Liver (tissue), 9 donors: ENCODE measurements around the gene TMPRSS9. TPM values are rescaled to one million over a fixed set of nuclear protein-coding genes. Genes with fewer than 3 reads are reported as not detected.

Experiments used
- DNase-seq: peaks from one replicate; pipeline ENCODE4 v3.0.0-alpha.2; 2017; ENCODE audit warnings: low spot score
- H3K27ac ChIP-seq, 2 donors: one replicate each; pipeline ENCODE4 v1.7.0; 2013; ENCODE audit warnings: inconsistent platforms in 2 of 2, low read length in 2 of 2, control low read depth in 1 of 2, low read depth in 1 of 2, mild to moderate bottlenecking in 1 of 2
- H3K27me3 ChIP-seq, 4 donors: one replicate each; pipeline versions ENCODE4 v1.6.1 to v1.7.0; 2013; ENCODE audit warnings: low read length in 3 of 4, inconsistent platforms in 1 of 4, mild to moderate bottlenecking in 1 of 4, moderate library complexity in 1 of 4; ENCODE audit not compliant: control insufficient read depth in 4 of 4, insufficient read depth in 4 of 4
- H3K36me3 ChIP-seq, 4 donors: one replicate each; pipeline versions ENCODE4 v1.6.1 to v1.7.0; 2013; ENCODE audit warnings: low read length in 3 of 4, mild to moderate bottlenecking in 3 of 4, low read depth in 1 of 4, moderate library complexity in 1 of 4; ENCODE audit not compliant: control insufficient read depth in 4 of 4, insufficient read depth in 3 of 4
- H3K4me1 ChIP-seq, 4 donors: one replicate each; pipeline versions ENCODE4 v1.6.1 to v1.7.0; 2013; ENCODE audit warnings: low read length in 3 of 4, mild to moderate bottlenecking in 3 of 4, moderate library complexity in 1 of 4; ENCODE audit not compliant: control insufficient read depth in 4 of 4, insufficient read depth in 4 of 4
- H3K4me3 ChIP-seq, 3 donors: one replicate each; pipeline versions ENCODE4 v1.6.1 to v1.7.0; 2013; ENCODE audit warnings: low read length in 3 of 3, control low read depth in 1 of 3, low read depth in 1 of 3, mild to moderate bottlenecking in 1 of 3
- H3K9ac ChIP-seq, 2 donors: one replicate each; pipeline ENCODE4 v1.7.0; 2013; ENCODE audit warnings: low read length in 2 of 2, mild to moderate bottlenecking in 2 of 2, moderate library complexity in 2 of 2, control low read depth in 1 of 2, low read depth in 1 of 2
- H3K9me3 ChIP-seq, 4 donors: one replicate each; pipeline versions ENCODE4 v1.6.1 to v1.7.0; 2013; ENCODE audit warnings: low read length in 3 of 4; ENCODE audit not compliant: control insufficient read depth in 4 of 4
- ATF3 ChIP-seq: IDR thresholded peaks from 2 replicates; pipeline ENCODE4 v1.6.1; 2016; ENCODE audit warnings: antibody characterized with exemption
- EGR1 ChIP-seq, 2 donors: IDR thresholded peaks; 2 replicates each; pipeline ENCODE4 v1.6.1; 2016 to 2018; ENCODE audit warnings: antibody characterized with exemption in 2 of 2, low read depth in 2 of 2
- FOXA1 ChIP-seq: IDR thresholded peaks from 2 replicates; pipeline ENCODE4 v1.6.1; 2016; ENCODE audit warnings: antibody characterized with exemption
- FOXA2 ChIP-seq: IDR thresholded peaks from 2 replicates; pipeline ENCODE4 v1.6.1; 2016; ENCODE audit warnings: antibody characterized with exemption
- GABPA ChIP-seq, 2 donors: IDR thresholded peaks in 1 of 2; conservative IDR thresholded peaks in 1 of 2; 2 replicates each; pipeline ENCODE4 v1.6.1; 2016; ENCODE audit warnings: antibody characterized with exemption in 2 of 2, mild to moderate bottlenecking in 1 of 2, moderate library complexity in 1 of 2
- HNF4A ChIP-seq, 2 donors: conservative IDR thresholded peaks; 2 replicates each; pipeline ENCODE4 v1.6.1; 2016; ENCODE audit warnings: antibody characterized with exemption in 2 of 2, mild to moderate bottlenecking in 2 of 2
- HNF4G ChIP-seq: IDR thresholded peaks from 2 replicates; pipeline ENCODE4 v1.6.1; 2016; ENCODE audit warnings: antibody characterized with exemption
- JUND ChIP-seq, 2 donors: IDR thresholded peaks; 2 replicates each; pipeline ENCODE4 v1.6.1; 2016; ENCODE audit warnings: antibody characterized with exemption in 2 of 2
- MAX ChIP-seq: IDR thresholded peaks from 2 replicates; pipeline ENCODE4 v1.6.1; 2016; ENCODE audit warnings: antibody characterized with exemption
- NR2F2 ChIP-seq: IDR thresholded peaks from 2 replicates; pipeline ENCODE4 v1.6.1; 2016; ENCODE audit warnings: antibody characterized with exemption
- RAD21 ChIP-seq, 2 donors: IDR thresholded peaks; 2 replicates each; pipeline ENCODE4 v1.6.1; 2016; ENCODE audit warnings: antibody characterized with exemption in 2 of 2, mild to moderate bottlenecking in 2 of 2
- REST ChIP-seq: IDR thresholded peaks from 2 replicates; pipeline ENCODE4 v1.6.1; 2016; ENCODE audit warnings: antibody characterized with exemption, mild to moderate bottlenecking
- RXRA ChIP-seq, 2 donors: IDR thresholded peaks; 2 replicates each; pipeline ENCODE4 v1.6.1; 2017 to 2018; ENCODE audit warnings: antibody characterized with exemption in 2 of 2, mild to moderate bottlenecking in 1 of 2
- SP1 ChIP-seq: IDR thresholded peaks from 2 replicates; pipeline ENCODE4 v1.6.1; 2018; ENCODE audit warnings: antibody characterized with exemption, mild to moderate bottlenecking
- TAF1 ChIP-seq: conservative IDR thresholded peaks from 2 replicates; pipeline ENCODE4 v1.6.1; 2016; ENCODE audit warnings: antibody characterized with exemption, mild to moderate bottlenecking
- YY1 ChIP-seq: IDR thresholded peaks from 2 replicates; pipeline ENCODE4 v1.6.1; 2016; ENCODE audit warnings: antibody characterized with exemption, mild to moderate bottlenecking
- ZBTB33 ChIP-seq: IDR thresholded peaks from 2 replicates; pipeline ENCODE4 v1.6.1; 2016; ENCODE audit warnings: antibody characterized with exemption
- WGBS: extraction: QIAGEN DNeasy Blood & Tissue Kit; methylation state at CpG from one replicate; pipeline ENCODE4 v1.1.7; 2013; 5-methylcytosine and 5-hydroxymethylcytosine counted together
- polyA plus RNA-seq, 2 donors: library from polyadenylated mRNA; stranded (reverse) in 1 of 2; unstranded in 1 of 2; fragments of 200-250 nt in 1 of 2; fragments of >200 nt in 1 of 2; fragmentation: Nextera tagmentation in 1 of 2; extraction: Ambion mirVana in 1 of 2; gene quantifications; one replicate each; pipeline versions ENCODE4 v1.2.1 to v1.2.3, GENCODE V29; 2013 to 2015
- total RNA-seq, 2 donors: library from RNA; depleted of rRNA; stranded (reverse); fragments of >200 nt; gene quantifications; one replicate each; pipeline ENCODE4 v1.2.3, GENCODE V29; 2014
- TF ChIP-seq, protein P1 (sequence below): fragments of 150-350 bp; IDR thresholded peaks from 2 replicates; pipeline ENCODE4 v1.5.1; 2017; ENCODE audit warnings: improper control_type of control experiment, low read depth, low read length; ENCODE audit not compliant: missing input control
- donor health status: healthy.
- donor health status: healthy.
- donor health status: healthy.
- donor health status: healthy.
- donor health status: healthy.

The TMPRSS9 gene
- total and polyA plus RNA-seq, 4 donors = 0.39 to 24.8 (median 1.5) TPM

- Histone ChIP-seq H3K27me3 (no peaks in the 10 kb centered on the region), H3K9ac (no peak overlapping the region), H3K36me3 (no peaks in the 10 kb centered on the region), H3K4me3 (no peak overlapping the region), H3K9me3 (no peaks in the 10 kb centered on the region), H3K4me1 (peaks cover 4 to 23% (median 12%) of the 10 kb centered on the region in 4 donors), H3K27ac (peak overlapping the region; percentile 87 to 89)
- no peak for DNase-seq
- WGBS = 81% methylated on average over 8 of the region's 8 CpGs
- TF ChIP-seq FOXA2 (no peak), ATF3 (no peak), YY1 (no peak), RXRA (IDR thresholded peaks at IDR 0.05) (no peak), REST (no peak), FOXA1 (no peak), NR2F2 (no peak), HNF4G (no peak), GABPA (IDR thresholded peaks at IDR 0.05 in 1 of 2, conservative IDR thresholded peaks at IDR 0.05 in 1 of 2) (no peak), RAD21 (IDR thresholded peaks at IDR 0.05) (no peak), ZBTB33 (no peak), HNF4A (conservative IDR thresholded peaks at IDR 0.05) (no peak), TAF1 (no peak)
- TF ChIP-seq, protein P1, sequence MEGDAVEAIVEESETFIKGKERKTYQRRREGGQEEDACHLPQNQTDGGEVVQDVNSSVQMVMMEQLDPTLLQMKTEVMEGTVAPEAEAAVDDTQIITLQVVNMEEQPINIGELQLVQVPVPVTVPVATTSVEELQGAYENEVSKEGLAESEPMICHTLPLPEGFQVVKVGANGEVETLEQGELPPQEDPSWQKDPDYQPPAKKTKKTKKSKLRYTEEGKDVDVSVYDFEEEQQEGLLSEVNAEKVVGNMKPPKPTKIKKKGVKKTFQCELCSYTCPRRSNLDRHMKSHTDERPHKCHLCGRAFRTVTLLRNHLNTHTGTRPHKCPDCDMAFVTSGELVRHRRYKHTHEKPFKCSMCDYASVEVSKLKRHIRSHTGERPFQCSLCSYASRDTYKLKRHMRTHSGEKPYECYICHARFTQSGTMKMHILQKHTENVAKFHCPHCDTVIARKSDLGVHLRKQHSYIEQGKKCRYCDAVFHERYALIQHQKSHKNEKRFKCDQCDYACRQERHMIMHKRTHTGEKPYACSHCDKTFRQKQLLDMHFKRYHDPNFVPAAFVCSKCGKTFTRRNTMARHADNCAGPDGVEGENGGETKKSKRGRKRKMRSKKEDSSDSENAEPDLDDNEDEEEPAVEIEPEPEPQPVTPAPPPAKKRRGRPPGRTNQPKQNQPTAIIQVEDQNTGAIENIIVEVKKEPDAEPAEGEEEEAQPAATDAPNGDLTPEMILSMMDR = no peak
Measured at GRCh38 chr19:2394054-2394441, 34.0 kb downstream of the TMPRSS9 start.

- no peak overlapping the region for H3K4me3 ChIP-seq
- H3K9me3 ChIP-seq = no peaks in the 10 kb centered on the region
- peaks cover 4 to 23% (median 12%) of the 10 kb centered on the region in 4 donors for H3K4me1 ChIP-seq
- DNase-seq = no peak
- no peak overlapping the region for H3K9ac ChIP-seq
- no peaks in the 10 kb centered on the region for H3K36me3 ChIP-seq
- no peaks in the 10 kb centered on the region for H3K27me3 ChIP-seq
- H3K27ac ChIP-seq = peak overlapping the region; percentile 87 to 89
- WGBS = 49% methylated on average over 27 of the region's 27 CpGs
- TF ChIP-seq JUND (IDR thresholded peaks at IDR 0.05) = no peak
- TF ChIP-seq RXRA (IDR thresholded peaks at IDR 0.05) = peak; percentile 82 to 88
- TF ChIP-seq FOXA1 = no peak
- TF ChIP-seq NR2F2 = no peak
- TF ChIP-seq MAX = no peak
- TF ChIP-seq GABPA (IDR thresholded peaks at IDR 0.05 in 1 of 2, conservative IDR thresholded peaks at IDR 0.05 in 1 of 2) = peak in 1 of 2 donors; percentile 10
- TF ChIP-seq REST = peak; percentile 34
- TF ChIP-seq HNF4A (conservative IDR thresholded peaks at IDR 0.05) = peak; percentile 92 to 95
- TF ChIP-seq FOXA2 = no peak
- TF ChIP-seq HNF4G = peak; percentile 85
- no peak for TF ChIP-seq RAD21 (IDR thresholded peaks at IDR 0.05)
- no peak for TF ChIP-seq TAF1
- TF ChIP-seq EGR1 (IDR thresholded peaks at IDR 0.05; ENCODE audit: low read depth in 2 of 2) = no peak
- TF ChIP-seq SP1 = peak; percentile 85
- peak; percentile 62 for TF ChIP-seq ATF3
Measured at GRCh38 chr19:2394442-2395292, 34.6 kb downstream of the TMPRSS9 start.
